Astrocyte (in vitro differentiated cells and primary cell): ENCODE data around the gene CLCN5. TPM values are rescaled to one million over a fixed set of nuclear protein-coding genes. Genes with fewer than 3 reads are reported as not detected.

Source experiments
- DNase-seq: peaks from one replicate; pipeline ENCODE4 v3.0.0-alpha.2; 2010; ENCODE audit warnings: low read depth
- FAIRE-seq: peaks from 2 replicates; lab custom pipeline; 2011; peaks lifted over from hg19 to GRCh38; lab: Jason Lieb, UNC
- H2AFZ ChIP-seq: 2 replicates; pipeline ENCODE4 v1.6.0; 2012; ENCODE audit warnings: low read depth, low read length, inconsistent platforms
- H3K27ac ChIP-seq: 2 replicates; pipeline ENCODE4 v1.5.1; 2011; ENCODE audit warnings: low read depth, low read length, inconsistent platforms
- H3K27me3 ChIP-seq: 2 replicates; pipeline ENCODE4 v1.6.0; 2011; ENCODE audit warnings: low read length, inconsistent platforms; ENCODE audit not compliant: insufficient read depth
- H3K36me3 ChIP-seq: 2 replicates; pipeline ENCODE4 v1.5.1; 2011; ENCODE audit warnings: low read length, inconsistent platforms; ENCODE audit not compliant: insufficient read depth
- H3K4me1 ChIP-seq: 2 replicates; pipeline ENCODE4 v1.5.1; 2011; ENCODE audit warnings: low read length, inconsistent platforms; ENCODE audit not compliant: insufficient read depth
- H3K4me2 ChIP-seq: 2 replicates; pipeline ENCODE4 v1.6.0; 2012; ENCODE audit warnings: low read length, inconsistent platforms
- H3K4me3 ChIP-seq: 2 replicates; pipeline ENCODE4 v1.5.1; 2011; ENCODE audit warnings: low read depth, mild to moderate bottlenecking, low read length, inconsistent platforms; ENCODE audit not compliant: insufficient read depth
- H3K79me2 ChIP-seq: 2 replicates; pipeline ENCODE4 v1.6.0; 2012; ENCODE audit warnings: mild to moderate bottlenecking, low read length, inconsistent platforms; ENCODE audit not compliant: insufficient read depth
- H3K9ac ChIP-seq: 2 replicates; pipeline ENCODE4 v1.6.0; 2012; ENCODE audit warnings: mild to moderate bottlenecking, low read length, inconsistent platforms
- H3K9me3 ChIP-seq: 2 replicates; pipeline ENCODE4 v1.5.1; 2012; ENCODE audit warnings: low read depth, mild to moderate bottlenecking, low read length, inconsistent platforms; ENCODE audit not compliant: insufficient read depth
- H4K20me1 ChIP-seq: 2 replicates; pipeline ENCODE4 v1.6.0; 2012; ENCODE audit warnings: low read length, inconsistent platforms; ENCODE audit not compliant: insufficient read depth
- H3K27ac Mint-ChIP-seq: one replicate; pipeline ENCODE4 v1.8.0; 2021; ENCODE audit warnings: mild to moderate bottlenecking, mixed read lengths; ENCODE audit not compliant: unreplicated experiment
- H3K27me3 Mint-ChIP-seq: one replicate; pipeline ENCODE4 v1.8.0; 2021; ENCODE audit warnings: low read depth, mixed read lengths; ENCODE audit not compliant: unreplicated experiment
- H3K36me3 Mint-ChIP-seq: one replicate; pipeline ENCODE4 v1.8.0; 2021; ENCODE audit warnings: low read depth, mixed read lengths; ENCODE audit not compliant: unreplicated experiment
- H3K4me1 Mint-ChIP-seq: one replicate; pipeline ENCODE4 v1.8.0; 2021; ENCODE audit warnings: low read depth, mixed read lengths; ENCODE audit not compliant: unreplicated experiment
- H3K4me3 Mint-ChIP-seq: one replicate; pipeline ENCODE4 v1.8.0; 2021; ENCODE audit warnings: mild to moderate bottlenecking, moderate library complexity, mixed read lengths; ENCODE audit not compliant: unreplicated experiment
- H3K9me3 Mint-ChIP-seq: one replicate; pipeline ENCODE4 v1.8.0; 2021; ENCODE audit warnings: mild to moderate bottlenecking, mixed read lengths; ENCODE audit not compliant: unreplicated experiment
- CTCF ChIP-seq: IDR thresholded peaks from 2 replicates; pipeline ENCODE4 v1.5.1; 2011; ENCODE audit warnings: low read depth, mild to moderate bottlenecking, inconsistent platforms, low read length, moderate library complexity; ENCODE audit not compliant: insufficient read depth
- EZH2 ChIP-seq: IDR thresholded peaks from 2 replicates; pipeline ENCODE4 v1.6.1; 2012; ENCODE audit warnings: mild to moderate bottlenecking, low read length, inconsistent platforms; ENCODE audit not compliant: insufficient read depth
- total RNA-seq: library from RNA; stranded (reverse); gene quantifications from 2 replicates; pipeline ENCODE4 v1.2.1, GENCODE V29; 2021

Gene CLCN5
- total RNA-seq, 1 donor from 2014 or later: 16.7 TPM

- peaks cover 2% of the 10 kb centered on the region for H3K4me1 Mint-ChIP-seq
- H3K27ac Mint-ChIP-seq: peak within 1 kb of the TSS; percentile 18
- H3K27ac ChIP-seq: peak within 1 kb of the TSS; percentile 58
These were observed 43.4 kb upstream of the CLCN5 start, which contains the start of gene USP27X for GRCh38 chrX:49878834-49879655. TSS of gene USP27X (plus strand) at chrX:49879484. CDS start at chrX:49880308, 824 bp downstream.

GRCh38 chrX:49879656-49880277 is 42.6 kb upstream of the CLCN5 start:
- Histone ChIP-seq H2AFZ (peak overlapping the region; percentile 80), H3K79me2 (peaks cover 8% of the 10 kb centered on the region), H3K9me3 (no peaks in the 10 kb centered on the region), H3K9ac (peak overlapping the region; percentile 64), H3K27ac (peak overlapping the region; percentile 58), H3K4me3 (peak overlapping the region; percentile 52), H3K4me2 (peak overlapping the region; percentile 85), H3K27me3 (no peaks in the 10 kb centered on the region), H3K4me1 (peaks cover 3% of the 10 kb centered on the region), H4K20me1 (no peaks in the 10 kb centered on the region), H3K36me3 (no peaks in the 10 kb centered on the region)
- H3K9me3 Mint-ChIP-seq: no peaks in the 10 kb centered on the region
- DNase-seq (no peak), FAIRE-seq (no peak)
- peak overlapping the region; percentile 83 for H3K4me3 Mint-ChIP-seq
- peaks cover 2% of the 10 kb centered on the region for H3K4me1 Mint-ChIP-seq
- no peaks in the 10 kb centered on the region for H3K27me3 Mint-ChIP-seq
- peak overlapping the region; percentile 7 for H3K27ac Mint-ChIP-seq
- TF ChIP-seq CTCF (no peak), EZH2 (no peak)
- no peaks in the 10 kb centered on the region for H3K36me3 Mint-ChIP-seq

More at GRCh38 chrX:49878834-49879655, 43.4 kb upstream of the CLCN5 start, which contains the start of gene USP27X:
- H3K4me2 ChIP-seq: peak within 1 kb of the TSS; percentile 85
- H4K20me1 ChIP-seq: no peaks in the 10 kb centered on the region
- peak within 1 kb of the TSS; percentile 64 for H3K9ac ChIP-seq
- peaks cover 3% of the 10 kb centered on the region for H3K4me1 ChIP-seq
- peaks cover 8% of the 10 kb centered on the region for H3K79me2 ChIP-seq
- no peaks in the 10 kb centered on the region for H3K36me3 Mint-ChIP-seq
- H3K4me3 Mint-ChIP-seq: peak within 1 kb of the TSS; percentile 83
- DNase-seq (peak; percentile 73), FAIRE-seq (no peak)
- TF ChIP-seq CTCF: peak; percentile 32
- no peak for TF ChIP-seq EZH2
- no peaks in the 10 kb centered on the region for H3K9me3 Mint-ChIP-seq
- H3K36me3 ChIP-seq: no peaks in the 10 kb centered on the region
- no peaks in the 10 kb centered on the region for H3K27me3 Mint-ChIP-seq
- H3K9me3 ChIP-seq: no peaks in the 10 kb centered on the region
- H3K27me3 ChIP-seq: no peaks in the 10 kb centered on the region
- peak within 1 kb of the TSS; percentile 80 for H2AFZ ChIP-seq
- H3K4me3 ChIP-seq: peak within 1 kb of the TSS; percentile 55
